Endothelial cell of umbilical vein (primary cell): ENCODE data around the gene TIMM17B. TPM values are rescaled to one million over a fixed set of nuclear protein-coding genes. Genes with fewer than 3 reads are reported as not detected.
A peak's percentile ranks its signal among the peaks of the same experiment; 100 is the strongest.

Experiments
- Bru-seq: library from RNA; stranded (reverse); fragments of 400-500 nt; gene quantifications from one replicate; lab custom pipeline; 2021; lab: Mats Ljungman, UMichigan
- BruChase-seq, 2 experiments: library from RNA; stranded (reverse); fragments of 400-500 nt; gene quantifications; one replicate each; lab custom pipeline; 2021; lab: Mats Ljungman, UMichigan
- BruUV-seq: library from RNA; stranded (reverse); fragments of 400-500 nt; replicated peaks from 2 replicates; lab custom pipeline; 2021; lab: Mats Ljungman, UMichigan
- CTCF ChIA-PET: fragments of 300-600, 350-600 bp; sonication (Branson Sonifier 250); formaldehyde crosslinking; loops from one replicate; lab custom pipeline; 2021; ENCODE audit warnings: antibody characterized with exemption, inconsistent platforms; lab: Charles Lee
- POLR2A ChIA-PET: fragments of 300-600, 350-600 bp; sonication (Branson Sonifier 250); formaldehyde crosslinking; loops from one replicate; lab custom pipeline; 2021; ENCODE audit warnings: antibody characterized with exemption, inconsistent platforms; lab: Charles Lee
- DNase-seq: peaks from one replicate; pipeline ENCODE4 v3.0.0-alpha.2; 2011; ENCODE audit warnings: low read depth, low spot score
- FAIRE-seq: peaks from 2 replicates; lab custom pipeline; 2011; peaks lifted over from hg19 to GRCh38; lab: Jason Lieb, UNC
- H2AFZ ChIP-seq: 2 replicates; pipeline ENCODE4 v1.6.0; 2012; ENCODE audit warnings: low read depth, low read length, control low read depth, inconsistent platforms
- H3K27ac ChIP-seq: 2 replicates; pipeline ENCODE4 v1.5.1; 2011; ENCODE audit warnings: low read depth, mild to moderate bottlenecking, control low read depth, low read length, moderate library complexity; ENCODE audit not compliant: insufficient read depth
- H3K27me3 ChIP-seq, 2 experiments: 2 replicates each; pipeline versions ENCODE4 v1.6.0 to v1.6.1; 2011; ENCODE audit warnings: low read length in 2 of 2, mixed read lengths in 1 of 2; ENCODE audit not compliant: control insufficient read depth in 2 of 2, insufficient read depth in 2 of 2
- H3K36me3 ChIP-seq, 2 experiments: 2 replicates in 1 of 2; 3 replicates in 1 of 2; pipeline ENCODE4 v1.5.1; 2011; ENCODE audit warnings: low read length in 2 of 2, mild to moderate bottlenecking in 1 of 2, moderate library complexity in 1 of 2; ENCODE audit not compliant: control insufficient read depth in 2 of 2, insufficient read depth in 2 of 2; ENCODE audit errors: extremely low read depth in 1 of 2
- H3K4me1 ChIP-seq: 3 replicates; pipeline ENCODE4 v1.5.1; 2011; ENCODE audit warnings: mild to moderate bottlenecking, low read length; ENCODE audit not compliant: control insufficient read depth, insufficient read depth; ENCODE audit errors: extremely low read depth
- H3K4me2 ChIP-seq: 2 replicates; pipeline ENCODE4 v1.6.1; 2011; ENCODE audit warnings: low read length, control low read depth, mixed read lengths; ENCODE audit not compliant: insufficient read depth
- H3K4me3 ChIP-seq, 3 experiments: fragments of 200-600 bp in 1 of 3; sonication (generic), shearing (Covaris generic) in 1 of 3; replicated peaks in 1 of 3; 2 replicates each; pipeline ENCODE4 v1.5.1; 2011 to 2016; ENCODE audit warnings: control low read depth in 3 of 3, low read length in 3 of 3, mild to moderate bottlenecking in 2 of 3, inconsistent platforms in 1 of 3, low read depth in 1 of 3, moderate library complexity in 1 of 3; ENCODE audit not compliant: insufficient read depth in 1 of 3
- H3K79me2 ChIP-seq: 2 replicates; pipeline ENCODE4 v1.6.0; 2012; ENCODE audit warnings: low read length, inconsistent platforms; ENCODE audit not compliant: control insufficient read depth, insufficient read depth
- H3K9ac ChIP-seq: replicated peaks from 2 replicates; pipeline ENCODE3; 2011; ENCODE audit warnings: low read length, control low read depth; ENCODE audit not compliant: insufficient read depth; ENCODE audit errors: extremely low read depth
- H3K9me1 ChIP-seq: replicated peaks from 3 replicates; pipeline ENCODE4 v1.6.0; 2011; ENCODE audit warnings: mild to moderate bottlenecking, low read length; ENCODE audit not compliant: control insufficient read depth, insufficient read depth; ENCODE audit errors: extremely low read depth
- H3K9me3 ChIP-seq: replicated peaks from 2 replicates; pipeline ENCODE4 v1.5.1; 2012; ENCODE audit warnings: low read length, inconsistent platforms; ENCODE audit not compliant: control insufficient read depth, insufficient read depth
- H4K20me1 ChIP-seq: replicated peaks from 2 replicates; pipeline ENCODE3; 2011; ENCODE audit warnings: mild to moderate bottlenecking, low read length; ENCODE audit not compliant: control insufficient read depth, insufficient read depth; ENCODE audit errors: extremely low read depth
- MYC ChIP-seq: IDR thresholded peaks from one replicate; pipeline ENCODE4 v1.6.1; 2011; ENCODE audit warnings: mild to moderate bottlenecking, low read depth, low read length
- POLR2A ChIP-seq: IDR thresholded peaks from 2 replicates; pipeline ENCODE4 v1.6.1; 2012; ENCODE audit warnings: low read depth, mild to moderate bottlenecking, control low read depth, low read length
- POLR2AphosphoS5 ChIP-seq: IDR thresholded peaks from 2 replicates; pipeline ENCODE4 v1.6.1; 2012; ENCODE audit warnings: low read depth, mild to moderate bottlenecking, control low read depth, low read length, moderate library complexity; ENCODE audit not compliant: insufficient read depth
- dilution Hi-C: fragments of 300-500 bp; cut with MboI; formaldehyde crosslinking; loops from one replicate; pipeline ENCODE4 v1.15.0; 2019; ENCODE audit warnings: low sequenced_read_pairs; ENCODE audit not compliant: extremely low pct_ligation_motif_present
- intact Hi-C: fragments of 100-400 bp; cut with micrococcal nuclease; formaldehyde crosslinking; loops from one replicate; pipeline ENCODE4 v1.10.0; 2022
- long read RNA-seq: library from polyadenylated mRNA; stranded (forward); transcript quantifications from one replicate; pipeline ENCODE4 v2.0.0, GENCODE V29; 2021
- polyA minus RNA-seq, 3 experiments: library from RNA; depleted of rRNA, polyadenylated mRNA; stranded (reverse); fragments of >200 nt; gene quantifications; 1 replicate in 1 of 3; 2 replicates in 2 of 3; pipeline ENCODE4 v1.2.3, GENCODE V29; 2011
- polyA plus RNA-seq, 4 experiments: library from polyadenylated mRNA; depleted of rRNA in 3 of 4; stranded (reverse) in 3 of 4; unstranded in 1 of 4; fragments of >200 nt; gene quantifications; 2 replicates each; pipeline versions ENCODE4 v1.2.1 to v1.2.3, GENCODE V29; 2011 to 2012; ENCODE audit warnings: missing spikeins in 1 of 4
- total RNA-seq: library from RNA; stranded (reverse); gene quantifications from 2 replicates; pipeline ENCODE4 v1.2.3, GENCODE V29; 2021

Gene TIMM17B
- 30.0 and 36.0 TPM in 2 replicates for total RNA-seq
- polyA plus RNA-seq = 73.1 and 107 TPM in 2 replicates
- polyA plus RNA-seq (2011; cell fraction: cytosol; rRNA removed) = 47.5 and 61.6 TPM in 2 replicates
- polyA plus RNA-seq (2011; cell fraction: nucleus; rRNA removed) = 33.9 and 35.2 TPM in 2 replicates
- 34.6 and 39.4 TPM in 2 replicates for polyA plus RNA-seq (2012)
- polyA minus RNA-seq = 20.5 and 24.7 TPM in 2 replicates
- 71.9 TPM for polyA minus RNA-seq (2011; cell fraction: cytosol; rRNA and poly(A)+ RNA removed)
- 10.1 and 10.6 TPM in 2 replicates for polyA minus RNA-seq (2011; cell fraction: nucleus; rRNA and poly(A)+ RNA removed)
- Bru-seq, nascent RNA = percentile 59 among the genes with signal in this experiment
- BruChase-seq, experiment 1, labeled RNA remaining after a 6-hour chase = percentile 65 among the genes with signal in this experiment
- percentile 56 among the genes with signal in this experiment for BruChase-seq, experiment 2, labeled RNA remaining after a 2-hour chase
- long read RNA-seq, partial matches to known transcripts = 74 of 91 reads
- long read RNA-seq, other reads (novel, unspliced or antisense) = 11 of 91 reads

DNA sequence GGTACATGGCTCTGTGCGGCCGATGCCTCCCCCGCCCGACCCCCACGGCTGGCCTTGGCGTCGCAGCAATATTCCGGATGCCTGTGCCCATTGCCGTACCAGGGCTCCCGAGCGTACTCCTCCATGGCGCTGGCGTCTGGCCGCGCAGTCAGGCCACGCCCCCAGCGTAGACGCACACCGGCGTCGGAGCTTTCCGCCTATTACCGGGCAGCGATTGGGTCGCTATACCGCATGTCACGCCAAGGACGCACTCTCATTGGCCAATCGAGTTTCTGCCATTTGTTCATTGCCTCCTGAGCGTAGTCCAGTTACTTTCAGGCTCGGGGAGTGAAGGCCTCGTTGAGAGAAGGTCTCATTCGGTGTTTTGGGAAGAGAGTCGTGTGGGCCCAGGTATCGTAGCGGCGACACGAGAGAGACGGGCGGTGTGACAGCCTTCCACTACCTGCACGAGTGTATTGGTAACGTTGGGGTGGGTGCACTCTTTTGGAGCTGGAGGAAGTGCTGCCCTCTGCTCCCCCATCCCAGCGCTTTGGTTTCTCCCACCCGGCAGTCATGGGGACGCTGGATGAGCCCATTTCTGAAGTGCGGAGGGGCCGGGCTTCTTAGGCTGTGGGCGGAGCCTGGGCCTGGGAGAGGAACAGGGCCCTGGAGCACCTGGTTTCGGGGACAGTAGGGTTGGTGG, at the start of gene TIMM17B, which contains the start of gene PQBP1:
TIMM17B (minus strand) TSS at position 144 of the 682 bp plus-strand sequence; CDS start at position 125, 19 bp downstream.
PQBP1 (plus strand) TSS at position 306 of the 682 bp plus-strand sequence. CDS start 580 bp downstream, outside the sequence.
- Histone ChIP-seq H3K4me1 (peaks cover 6% of the 10 kb centered on the region), H3K4me2 (peak within 1 kb of the TSS; percentile 80), H4K20me1 (no peaks in the 10 kb centered on the region), H2AFZ (no peak within 1 kb of the TSS), H3K36me3 (peaks cover 0 to 4% of the 10 kb centered on the region in 2 experiments), H3K4me3 (peak within 1 kb of the TSS; percentile 17 to 65 (median 51)), H3K79me2 (peaks cover 19% of the 10 kb centered on the region), H3K27ac (peak within 1 kb of the TSS; percentile 69), H3K9me1 (no peaks in the 10 kb centered on the region), H3K9ac (peak within 1 kb of the TSS; percentile 89), H3K27me3 (no peaks in the 10 kb centered on the region), H3K9me3 (no peaks in the 10 kb centered on the region)
- POLR2A ChIA-PET = interaction anchor here (0.6 to 0.9 kb wide), 3 partner anchors 60 to 320 kb away, joined by 3 read pairs; no protein-coding TSS in a partner anchor
- CTCF ChIA-PET = interaction anchor here (1.3 to 1.6 kb wide), 2 partner anchors 13 to 250 kb away, joined by 4 to 6 read pairs; partner anchors contain the start of gene SLC35A2
- DNase-seq (peak; percentile 96), FAIRE-seq (peak; percentile 99)
- no TSS peak for BruUV-seq
- intact Hi-C loops (loop anchor here (1.0 to 10.0 kb wide), 5 partner anchors 13 to 367 kb away; partner anchors contain the start of genes FOXP3, PPP1R3F, SLC35A2 and SUV39H1), dilution Hi-C loops (no loop called here)
- TF ChIP-seq POLR2AphosphoS5 (peak; percentile 59), MYC (no peak), POLR2A (peak; percentile 72)
